Fibroblast of skin of right biceps (primary cell): Measurements from ENCODE around the gene GDNF.
"Not testable (repeated sequence)": the region's sequence is repeated elsewhere in the genome, so short reads cannot be mapped to it uniquely, and the experiment has no call there.

Experiments
- DNase-seq: peaks from one replicate; pipeline ENCODE4 v3.0.0-alpha.2; 2013

The GDNF gene

GRCh38 chr5:37815913-37816312 lies 23.9 kb downstream of the GDNF start:
- DNase-seq = no peak

DNA sequence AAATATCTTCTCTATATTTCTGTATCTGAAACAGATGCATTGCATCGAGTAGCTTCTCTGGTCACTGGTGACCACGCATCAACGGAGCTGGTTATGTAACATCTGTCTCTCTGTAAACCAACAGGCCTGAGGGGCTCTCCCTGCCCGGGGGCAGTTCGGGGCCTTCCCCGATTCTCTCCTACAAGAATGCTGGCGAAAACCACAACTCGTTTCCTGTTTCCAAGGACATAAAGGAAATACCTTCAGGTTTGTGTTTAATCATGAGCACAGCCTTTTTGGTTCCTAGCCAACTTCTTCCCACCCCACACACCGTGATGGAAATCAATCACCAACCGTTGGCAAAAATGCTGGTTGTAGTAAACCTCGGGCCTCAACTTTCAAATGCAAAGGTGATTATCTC lies 25.1 kb downstream of the GDNF start:
- peak; percentile 85 for DNase-seq

- peak; percentile 42 for DNase-seq
These were observed 27.5 kb downstream of the GDNF start for GRCh38 chr5:37812365-37812764.

DNA sequence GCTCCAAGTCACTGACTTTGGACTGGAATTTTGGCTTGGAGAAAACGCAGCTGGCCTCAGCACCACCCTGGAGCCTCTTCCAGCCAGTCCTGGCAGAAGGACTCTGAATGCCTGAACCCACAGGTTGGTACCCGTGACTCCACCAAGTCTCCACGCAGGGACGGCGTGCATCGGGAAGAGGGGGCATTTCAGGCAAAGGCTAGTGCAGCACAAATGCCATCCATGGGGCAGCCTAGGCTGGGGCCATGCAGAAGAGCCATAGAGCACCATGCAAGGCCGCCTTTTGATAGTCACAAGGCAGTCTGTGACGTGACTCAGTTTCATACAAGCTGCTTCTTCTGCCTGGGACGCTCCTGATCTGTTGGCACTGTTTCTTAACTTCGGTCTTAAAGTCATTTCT lies 28.0 kb downstream of the GDNF start:
- DNase-seq = no peak

- peak; percentile 89 for DNase-seq
These were observed 29.5 kb downstream of the GDNF start for GRCh38 chr5:37810311-37810710.

DNA sequence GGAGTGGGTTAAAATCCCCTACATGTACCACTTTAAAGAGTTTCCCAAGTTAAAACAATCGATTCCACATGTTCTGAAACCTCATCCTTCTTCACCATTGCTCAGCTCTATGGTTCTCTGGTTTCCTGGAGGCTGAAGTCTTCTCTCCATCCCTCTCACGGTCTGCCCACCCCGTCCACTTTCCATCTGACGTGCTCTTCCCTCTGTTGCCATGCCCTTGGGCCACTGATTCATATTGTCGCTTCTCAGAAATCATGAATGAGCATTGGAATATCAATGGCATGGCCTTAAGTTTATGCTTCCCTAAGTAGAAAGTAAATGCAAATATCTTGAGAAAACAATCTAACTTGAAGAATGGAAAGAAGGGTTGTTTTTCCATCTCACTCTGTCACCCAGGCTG lies 30.9 kb downstream of the GDNF start:
- DNase-seq = no peak

DNA sequence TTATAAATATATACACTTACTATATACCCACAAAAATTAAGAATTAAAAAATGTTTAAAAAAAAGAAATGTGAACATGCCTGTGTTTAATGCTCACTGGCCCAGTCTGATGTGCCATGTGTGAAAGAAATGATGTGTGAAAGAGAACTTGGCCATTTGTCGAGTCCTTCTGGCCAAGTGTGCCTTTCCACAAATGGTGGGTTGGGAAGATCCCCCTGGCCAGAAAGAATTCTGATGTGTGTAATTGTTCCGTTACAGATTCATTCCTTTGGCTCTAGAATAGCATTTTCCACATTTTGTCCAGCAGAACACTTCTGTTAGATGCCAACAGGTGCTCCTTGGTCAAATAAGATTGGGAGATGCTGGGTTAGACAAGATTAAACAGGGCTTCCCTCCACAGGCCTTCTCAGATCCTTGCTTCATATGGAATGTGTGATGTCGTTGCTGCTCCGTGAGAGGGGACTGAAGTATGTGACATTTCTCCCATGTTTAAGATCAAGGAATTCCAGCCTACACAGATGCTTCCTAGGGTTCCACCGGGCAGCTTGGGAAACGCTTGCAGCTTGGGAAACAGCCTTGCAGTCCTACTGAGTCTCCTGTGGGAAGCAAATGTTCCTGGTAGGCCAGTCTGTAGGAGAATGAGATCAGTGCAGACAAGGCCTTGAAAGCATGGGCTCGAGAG lies 32.1 kb downstream of the GDNF start:
- DNase-seq = peak; percentile 45

DNA sequence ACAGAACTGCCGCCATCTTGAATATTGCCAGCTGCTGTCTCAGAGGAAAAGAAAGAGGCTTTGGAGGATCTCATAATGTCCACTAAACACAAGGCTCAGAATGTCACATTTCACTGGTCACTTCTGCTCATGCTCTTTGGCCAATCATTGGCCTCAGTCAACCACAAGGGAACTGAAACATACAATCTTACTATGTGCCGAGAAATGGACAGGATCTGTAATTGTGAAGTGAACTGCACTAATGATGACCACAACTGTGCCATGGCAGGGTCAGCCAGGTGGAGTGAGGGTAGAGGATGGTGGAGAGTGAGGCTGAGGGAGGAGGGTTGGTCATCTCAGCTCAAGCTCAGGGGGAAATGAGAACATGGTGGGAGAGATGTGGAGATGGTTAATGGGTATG lies 32.8 kb downstream of the GDNF start:
- no peak for DNase-seq

DNA sequence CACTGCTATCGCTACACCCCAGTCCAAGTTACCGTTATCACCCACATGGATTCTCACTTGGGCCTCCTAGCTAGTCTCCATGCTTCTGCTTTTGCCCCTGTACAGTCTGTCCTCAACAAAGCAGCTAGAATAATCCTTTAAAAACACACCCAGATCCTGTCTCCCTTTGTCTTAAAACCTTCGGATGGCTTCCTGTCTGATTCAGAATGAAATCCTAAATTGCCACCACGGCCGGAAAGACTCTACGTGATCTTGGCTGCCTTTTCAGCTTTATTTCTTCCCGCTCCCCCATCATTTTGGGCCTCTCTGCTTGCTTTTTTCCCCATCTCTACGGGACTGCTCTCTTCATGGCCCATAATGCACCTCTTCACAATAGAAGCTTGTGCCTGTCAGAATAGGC lies 33.4 kb downstream of the GDNF start:
- DNase-seq = no peak

- DNase-seq = no peak
These were observed 33.8 kb downstream of the GDNF start for GRCh38 chr5:37806016-37806415.

- no peak for DNase-seq
These were observed 35.4 kb downstream of the GDNF start for GRCh38 chr5:37804401-37804800.

DNA sequence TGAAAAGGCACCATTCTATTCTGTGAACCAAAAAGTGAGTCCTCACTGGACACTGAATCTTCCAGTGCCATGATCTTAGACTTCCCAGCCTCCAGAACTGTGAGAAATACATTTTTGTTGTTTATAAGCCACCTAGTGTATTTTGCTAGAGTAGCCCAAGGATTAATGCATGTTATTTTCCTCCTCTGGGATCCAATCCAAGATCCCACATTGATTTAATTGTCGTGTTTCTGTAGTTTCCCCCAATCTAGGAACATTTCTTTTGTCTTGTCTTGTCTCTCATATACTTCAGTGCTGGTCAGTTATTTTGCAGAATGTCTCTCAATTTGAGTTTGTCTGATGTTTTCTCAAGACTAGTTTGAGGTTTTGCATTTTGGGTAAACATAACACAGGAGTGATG lies 36.4 kb downstream of the GDNF start:
- DNase-seq = no peak

DNA sequence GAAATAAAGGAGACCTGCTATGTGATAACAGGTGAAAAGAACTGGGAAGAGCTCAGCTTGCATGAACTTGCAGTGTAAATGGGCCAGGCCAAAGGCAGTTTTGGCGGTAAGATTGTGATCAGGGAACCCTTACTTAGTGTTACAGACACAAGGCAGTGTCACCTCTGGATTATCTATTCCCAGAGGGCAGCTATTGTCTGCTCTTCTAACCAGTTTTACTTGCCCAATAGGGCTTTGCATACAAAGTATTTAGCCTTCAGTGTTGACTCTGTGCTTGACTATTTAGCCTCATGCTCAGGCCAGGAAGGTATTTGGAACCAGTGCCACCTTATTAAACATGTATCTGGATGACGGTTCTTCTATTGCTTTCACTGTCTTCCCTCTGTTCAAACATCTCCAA lies 38.3 kb downstream of the GDNF start:
- DNase-seq = no peak

DNA sequence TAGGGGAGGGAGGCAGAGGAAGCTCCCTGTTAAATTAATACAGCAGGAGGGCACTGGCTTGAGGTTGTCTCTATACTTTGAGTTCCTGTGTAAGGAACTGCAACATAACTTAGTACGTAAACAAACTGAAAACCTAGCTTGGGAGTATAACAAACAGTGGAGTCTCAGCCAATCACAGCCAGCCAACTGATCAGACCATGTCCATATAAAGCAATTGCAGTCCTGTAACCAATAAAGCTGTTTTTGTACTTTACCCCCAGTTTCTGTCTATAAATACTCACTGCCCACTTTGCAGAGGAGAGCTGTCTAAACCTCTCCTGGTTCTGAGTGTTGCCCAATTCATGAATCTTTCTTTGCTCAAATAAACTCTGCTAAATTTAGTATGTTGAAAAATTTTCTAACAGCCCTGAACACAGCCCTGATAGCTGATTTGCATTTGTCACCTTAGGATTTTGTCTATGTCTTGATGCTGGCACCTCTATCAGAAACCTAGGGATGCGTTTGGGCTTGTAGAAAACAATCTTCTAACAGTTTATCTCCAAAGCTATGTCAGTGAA lies 39.9 kb downstream of the GDNF start:
- no peak for DNase-seq

DNA sequence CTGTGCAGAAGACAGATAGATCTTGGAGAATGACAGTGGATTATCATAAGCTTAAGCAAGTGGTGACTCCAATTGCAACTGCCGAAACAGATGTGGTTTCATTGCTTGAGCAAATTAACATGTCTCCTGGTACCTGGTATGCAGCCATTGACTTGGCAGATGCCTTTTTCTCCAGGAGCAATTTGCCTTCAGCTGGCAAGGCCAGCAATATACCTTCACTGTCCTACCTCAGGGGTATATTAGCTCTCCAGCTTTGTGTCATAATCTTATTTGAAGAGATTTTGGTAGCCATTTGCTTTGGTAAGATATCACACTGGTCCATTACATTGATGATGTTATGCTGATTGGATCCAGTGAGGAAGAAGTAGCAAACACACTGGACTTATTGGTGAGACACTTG lies 43.4 kb downstream of the GDNF start:
- not testable (repeated sequence) for DNase-seq

DNA sequence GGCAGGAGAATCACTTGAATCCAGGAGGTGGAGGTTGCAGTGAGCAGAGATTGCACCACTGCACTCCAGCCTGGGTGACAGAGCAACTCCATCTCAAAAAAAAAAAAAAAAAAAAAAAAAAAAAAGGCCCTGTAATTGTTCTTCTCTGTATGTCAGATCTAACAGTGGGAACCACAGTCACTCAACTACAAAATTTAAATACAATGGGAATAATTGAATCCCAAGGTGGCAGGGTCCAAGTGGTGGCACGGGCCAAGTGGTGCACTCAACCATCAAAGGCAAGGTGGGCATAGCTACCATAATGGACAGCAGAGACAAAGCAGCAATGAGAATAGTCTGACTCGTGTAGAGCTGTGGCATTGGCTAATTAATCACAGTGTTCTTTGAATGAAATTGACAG lies 44.5 kb downstream of the GDNF start:
- not testable (repeated sequence) for DNase-seq

GRCh38 chr5:37792975-37793631 lies 46.7 kb downstream of the GDNF start:
- DNase-seq = peak; percentile 51

- DNase-seq = no peak
These were observed 48.5 kb downstream of the GDNF start for GRCh38 chr5:37791321-37791720.

DNA sequence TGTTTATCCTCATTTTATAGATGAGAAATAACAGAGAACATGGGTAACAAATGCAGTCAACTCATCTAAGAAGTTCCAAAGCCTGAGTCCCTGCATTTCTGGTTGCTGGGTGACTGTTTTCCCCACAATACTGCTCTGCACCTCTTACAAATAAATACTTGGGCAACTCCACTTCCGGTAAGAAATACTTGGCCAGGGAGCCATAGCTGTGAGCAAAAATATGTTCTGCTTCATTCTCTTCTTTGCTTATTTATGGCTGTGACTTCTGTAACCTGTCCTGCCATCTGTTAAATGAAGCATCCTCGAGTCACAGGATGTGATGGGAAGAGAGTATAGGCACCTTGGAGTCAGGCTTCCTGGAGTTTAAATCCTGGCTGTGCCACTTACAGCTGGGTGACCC lies 49.9 kb downstream of the GDNF start:
- peak; percentile 26 for DNase-seq

DNA sequence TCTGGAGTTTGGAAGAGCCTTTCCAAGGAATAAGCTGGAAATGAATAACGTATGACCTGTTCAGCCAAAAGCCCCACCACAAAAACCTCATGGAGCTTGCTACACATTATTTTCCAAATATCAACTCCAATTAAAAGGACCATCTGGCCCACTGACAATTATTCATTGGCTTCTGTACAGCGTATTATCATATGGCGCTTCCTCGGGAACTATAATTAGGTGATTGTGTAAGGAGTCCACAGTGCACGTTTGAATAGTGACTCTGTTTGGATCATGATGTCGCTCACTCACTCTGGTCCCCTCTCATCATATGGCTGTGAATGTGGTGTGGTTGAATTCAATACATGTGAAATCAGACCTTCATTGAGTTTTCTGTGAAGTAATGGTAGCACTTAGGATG lies 52.1 kb downstream of the GDNF start:
- peak; percentile 82 for DNase-seq

- peak; percentile 86 for DNase-seq
These were observed 52.9 kb downstream of the GDNF start for GRCh38 chr5:37786862-37787519.

GRCh38 chr5:37786416-37786815 lies 53.4 kb downstream of the GDNF start:
- DNase-seq = no peak

DNA sequence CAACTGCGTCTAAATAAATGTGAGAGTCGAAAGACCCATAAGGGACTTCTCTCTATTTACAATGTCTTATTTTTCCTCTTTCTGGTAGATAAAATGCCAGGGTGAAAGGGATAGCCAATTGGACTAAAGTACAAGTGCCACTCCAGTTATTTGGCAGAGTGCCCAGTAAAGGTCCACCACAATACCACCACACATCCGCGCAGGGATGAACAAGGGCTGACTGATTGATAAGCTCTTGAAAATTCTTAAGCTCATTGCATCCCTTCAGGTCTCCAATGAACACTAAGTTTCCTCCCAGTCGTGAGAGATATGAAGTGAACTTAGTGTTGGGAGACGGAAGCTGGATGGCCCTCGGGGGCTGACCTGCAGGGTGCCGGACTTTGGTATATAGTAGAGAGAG lies 58.4 kb downstream of the GDNF start:
- DNase-seq = not testable (repeated sequence)
